ENCODE results near the gene HSPA9.

- TF ChIP-seq POLR2A (IDR thresholded peaks at IDR 0.05) = no peak
- TF ChIP-seq CTCF (IDR thresholded peaks at IDR 0.05) = no peak
- no peak for TF ChIP-seq EP300 (IDR thresholded peaks at IDR 0.05)
Observed at GRCh38 chr5:138604176-138604785, 29.1 kb upstream of the HSPA9 start.
